ENCODE measurements around the gene MAST1. TPM values are rescaled to one million over a fixed set of nuclear protein-coding genes. Genes with fewer than 3 reads are reported as not detected.

The MAST1 gene
- total RNA-seq, 4 donors from 2014 or later = not detected

GRCh38 chr19:12864143-12864542 is 25.8 kb downstream of the MAST1 start:
- no peak overlapping the region for H3K27ac ChIP-seq
- H3K9me3 ChIP-seq = no peaks in the 10 kb centered on the region
- no peak for TF ChIP-seq POLR2A (IDR thresholded peaks at IDR 0.05)
- in situ Hi-C loops (cut with MboI; ENCODE audit: low sequenced_read_pairs in 4 of 4) (no loop called here), intact Hi-C loops (cut with DNase I; ENCODE audit: low total_unique reads) (no loop called here)
- H3K27me3 ChIP-seq = peaks cover 7 to 9% (median 9%) of the 10 kb centered on the region in 3 donors
- H3K4me3 ChIP-seq = no peak overlapping the region
- H3K36me3 ChIP-seq = no peaks in the 10 kb centered on the region
- DNase-seq = no peak
- peaks cover 0 to 6% of the 10 kb centered on the region in 2 donors for H3K4me1 ChIP-seq
- no peak for ATAC-seq

GRCh38 chr19:12864721-12865715 is 26.7 kb downstream of the MAST1 start:
- ATAC-seq (no peak), DNase-seq (no peak)
- TF ChIP-seq, protein P1, sequence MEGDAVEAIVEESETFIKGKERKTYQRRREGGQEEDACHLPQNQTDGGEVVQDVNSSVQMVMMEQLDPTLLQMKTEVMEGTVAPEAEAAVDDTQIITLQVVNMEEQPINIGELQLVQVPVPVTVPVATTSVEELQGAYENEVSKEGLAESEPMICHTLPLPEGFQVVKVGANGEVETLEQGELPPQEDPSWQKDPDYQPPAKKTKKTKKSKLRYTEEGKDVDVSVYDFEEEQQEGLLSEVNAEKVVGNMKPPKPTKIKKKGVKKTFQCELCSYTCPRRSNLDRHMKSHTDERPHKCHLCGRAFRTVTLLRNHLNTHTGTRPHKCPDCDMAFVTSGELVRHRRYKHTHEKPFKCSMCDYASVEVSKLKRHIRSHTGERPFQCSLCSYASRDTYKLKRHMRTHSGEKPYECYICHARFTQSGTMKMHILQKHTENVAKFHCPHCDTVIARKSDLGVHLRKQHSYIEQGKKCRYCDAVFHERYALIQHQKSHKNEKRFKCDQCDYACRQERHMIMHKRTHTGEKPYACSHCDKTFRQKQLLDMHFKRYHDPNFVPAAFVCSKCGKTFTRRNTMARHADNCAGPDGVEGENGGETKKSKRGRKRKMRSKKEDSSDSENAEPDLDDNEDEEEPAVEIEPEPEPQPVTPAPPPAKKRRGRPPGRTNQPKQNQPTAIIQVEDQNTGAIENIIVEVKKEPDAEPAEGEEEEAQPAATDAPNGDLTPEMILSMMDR (IDR thresholded peaks at IDR 0.05 in 4 of 5, conservative IDR thresholded peaks at IDR 0.05 in 1 of 5) = no peak
- no peak for TF ChIP-seq POLR2A (IDR thresholded peaks at IDR 0.05)
- Histone ChIP-seq H3K4me3 (no peak overlapping the region), H3K27me3 (peaks cover 7 to 9% (median 9%) of the 10 kb centered on the region in 3 donors), H3K9me3 (no peaks in the 10 kb centered on the region), H3K4me1 (peaks cover 0 to 6% of the 10 kb centered on the region in 2 donors), H3K36me3 (no peaks in the 10 kb centered on the region), H3K27ac (no peak overlapping the region)
- in situ Hi-C loops (cut with MboI; ENCODE audit: low sequenced_read_pairs in 4 of 4) = no loop called here
- intact Hi-C loops (cut with DNase I; ENCODE audit: low total_unique reads) = no loop called here

GRCh38 chr19:12865746-12866415 is 27.6 kb downstream of the MAST1 start:
- no peak overlapping the region for H3K27ac ChIP-seq
- H3K9me3 ChIP-seq = no peaks in the 10 kb centered on the region
- in situ Hi-C loops (cut with MboI; ENCODE audit: low sequenced_read_pairs in 4 of 4) (no loop called here), intact Hi-C loops (cut with DNase I; ENCODE audit: low total_unique reads) (no loop called here)
- TF ChIP-seq, protein P1 (IDR thresholded peaks at IDR 0.05 in 4 of 5, conservative IDR thresholded peaks at IDR 0.05 in 1 of 5) = no peak
- TF ChIP-seq POLR2A (IDR thresholded peaks at IDR 0.05) = no peak
- H3K4me1 ChIP-seq = peaks cover 0 to 6% of the 10 kb centered on the region in 2 donors
- peaks cover 7 to 9% (median 9%) of the 10 kb centered on the region in 3 donors for H3K27me3 ChIP-seq
- ATAC-seq (no peak), DNase-seq (no peak)
- no peak overlapping the region for H3K4me3 ChIP-seq
- H3K36me3 ChIP-seq = no peaks in the 10 kb centered on the region

DNA sequence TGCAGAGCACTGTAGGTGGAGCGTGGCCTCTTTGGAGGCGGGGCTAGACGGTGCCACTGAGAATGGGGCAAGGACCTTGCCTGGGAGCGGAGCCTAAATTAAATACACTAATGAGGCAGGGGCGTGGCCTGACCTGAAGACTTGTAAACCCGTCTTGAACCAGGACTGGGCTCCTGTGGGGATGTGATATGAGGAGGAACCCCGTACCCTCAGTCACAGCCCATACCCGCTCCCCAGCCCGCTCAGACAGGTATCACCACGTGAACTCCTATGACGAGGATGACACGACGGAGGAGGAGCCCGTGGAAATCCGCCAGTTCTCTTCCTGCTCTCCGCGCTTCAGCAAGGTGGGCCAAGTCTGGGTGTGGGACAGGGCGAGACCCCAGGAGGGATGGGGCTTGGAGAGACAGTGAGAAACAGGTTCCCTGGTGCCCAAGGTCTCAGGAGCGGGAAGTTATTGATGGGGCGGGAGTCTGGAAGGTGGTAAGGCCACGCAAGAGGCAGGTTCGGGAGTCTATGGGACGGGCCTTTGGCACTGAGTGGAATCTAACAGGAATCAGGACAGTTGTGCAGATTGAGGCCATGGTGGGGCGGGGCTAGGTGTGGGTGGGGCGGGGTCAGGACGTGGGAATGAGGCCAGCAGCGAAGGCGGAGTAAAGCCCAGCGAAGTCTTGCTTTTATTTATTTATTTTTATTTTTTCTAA is 28.3 kb downstream of the MAST1 start:
- Histone ChIP-seq H3K27ac (no peak overlapping the region), H3K36me3 (no peaks in the 10 kb centered on the region), H3K4me3 (no peak overlapping the region), H3K27me3 (peaks cover 7 to 9% (median 9%) of the 10 kb centered on the region in 3 donors), H3K9me3 (no peaks in the 10 kb centered on the region), H3K4me1 (peaks cover 0 to 6% of the 10 kb centered on the region in 2 donors)
- no peak for ATAC-seq
- in situ Hi-C loops (cut with MboI; ENCODE audit: low sequenced_read_pairs in 4 of 4) (no loop called here), intact Hi-C loops (cut with DNase I; ENCODE audit: low total_unique reads) (no loop called here)
- TF ChIP-seq, protein P1 (IDR thresholded peaks at IDR 0.05 in 4 of 5, conservative IDR thresholded peaks at IDR 0.05 in 1 of 5) = no peak
- TF ChIP-seq POLR2A (IDR thresholded peaks at IDR 0.05) = no peak
- DNase-seq = no peak
